ENCODE measurements around the gene IL18BP. TPM values are rescaled to one million over a fixed set of nuclear protein-coding genes. Genes with fewer than 3 reads are reported as not detected.

IL18BP gene
- total and polyA plus RNA-seq, 12 donors: 2.0 to 101 (median 4.3) TPM

DNA sequence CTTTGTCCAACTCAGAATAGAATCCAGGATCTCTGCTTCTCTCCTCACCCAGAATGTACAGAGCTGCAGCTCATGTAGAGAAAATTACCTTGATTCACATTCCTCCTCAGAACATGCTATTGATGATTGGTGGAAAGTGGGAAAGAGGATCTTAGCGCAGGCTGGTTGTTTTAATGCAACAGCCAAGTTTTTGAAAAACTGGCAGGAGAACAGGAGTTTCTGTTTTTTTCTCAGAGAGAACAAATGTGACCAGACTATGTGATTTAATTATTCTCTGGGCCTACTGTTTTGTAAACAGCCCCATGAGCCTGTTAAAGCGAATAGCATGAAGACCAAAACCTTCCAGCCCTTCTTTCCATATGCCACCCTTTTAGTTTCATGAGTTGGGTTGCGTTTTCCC, 19.1 kb upstream of the IL18BP start:
- WGBS, 2 donors: 89% methylated on average over 3 of the region's 3 CpGs
- TF ChIP-seq, protein P1, sequence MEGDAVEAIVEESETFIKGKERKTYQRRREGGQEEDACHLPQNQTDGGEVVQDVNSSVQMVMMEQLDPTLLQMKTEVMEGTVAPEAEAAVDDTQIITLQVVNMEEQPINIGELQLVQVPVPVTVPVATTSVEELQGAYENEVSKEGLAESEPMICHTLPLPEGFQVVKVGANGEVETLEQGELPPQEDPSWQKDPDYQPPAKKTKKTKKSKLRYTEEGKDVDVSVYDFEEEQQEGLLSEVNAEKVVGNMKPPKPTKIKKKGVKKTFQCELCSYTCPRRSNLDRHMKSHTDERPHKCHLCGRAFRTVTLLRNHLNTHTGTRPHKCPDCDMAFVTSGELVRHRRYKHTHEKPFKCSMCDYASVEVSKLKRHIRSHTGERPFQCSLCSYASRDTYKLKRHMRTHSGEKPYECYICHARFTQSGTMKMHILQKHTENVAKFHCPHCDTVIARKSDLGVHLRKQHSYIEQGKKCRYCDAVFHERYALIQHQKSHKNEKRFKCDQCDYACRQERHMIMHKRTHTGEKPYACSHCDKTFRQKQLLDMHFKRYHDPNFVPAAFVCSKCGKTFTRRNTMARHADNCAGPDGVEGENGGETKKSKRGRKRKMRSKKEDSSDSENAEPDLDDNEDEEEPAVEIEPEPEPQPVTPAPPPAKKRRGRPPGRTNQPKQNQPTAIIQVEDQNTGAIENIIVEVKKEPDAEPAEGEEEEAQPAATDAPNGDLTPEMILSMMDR (IDR thresholded peaks at IDR 0.05): no peak
- Histone ChIP-seq H3K27ac (no peak overlapping the region), H3K4me1 (peaks cover 0 to 6% (median 0%) of the 10 kb centered on the region in 9 donors), H3K9me3 (no peaks in the 10 kb centered on the region), H3K4me3 (no peak overlapping the region), H3K36me3 (peaks cover 0 to 64% (median 10%) of the 10 kb centered on the region in 9 donors), H3K27me3 (no peaks in the 10 kb centered on the region)
- ATAC-seq: no peak
- intact Hi-C loops (cut with DNase I): loop anchor here in 6 of 10 donors (2.0 to 10.0 kb wide), 7 partner anchors 43 to 455 kb away; partner anchors contain the start of gene CLPB (in 3 of the 6)
- no peak for DNase-seq

DNA sequence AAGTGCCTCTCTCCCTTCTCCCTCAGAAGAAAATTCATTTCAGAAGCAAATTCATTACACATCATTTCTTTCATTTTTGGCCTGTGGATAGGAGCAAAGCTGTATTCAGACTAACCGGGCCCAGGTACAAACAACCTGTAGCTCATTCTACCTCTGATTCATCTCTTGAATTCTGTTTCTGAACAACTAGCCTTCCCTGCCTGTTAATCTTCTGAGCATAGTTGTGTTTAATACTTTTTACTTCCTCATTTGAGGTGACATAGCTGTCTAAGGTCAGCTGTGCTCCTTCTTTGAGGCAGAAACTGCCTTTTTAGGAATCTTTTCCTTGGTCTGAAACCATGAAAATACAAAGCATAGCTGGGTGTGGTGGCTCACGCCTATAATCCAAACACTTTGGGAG, 12.6 kb upstream of the IL18BP start:
- Histone ChIP-seq H3K9me3 (no peaks in the 10 kb centered on the region), H3K27me3 (no peaks in the 10 kb centered on the region), H3K36me3 (peaks cover 0 to 69% (median 14%) of the 10 kb centered on the region in 9 donors), H3K27ac (no peak overlapping the region), H3K4me1 (peaks cover 0 to 23% (median 3%) of the 10 kb centered on the region in 9 donors), H3K4me3 (no peak overlapping the region)
- DNase-seq: no peak
- 90 to 94% methylated on average over 2 of the region's 2 CpGs for WGBS, 2 donors
- intact Hi-C loops (cut with DNase I): loop anchor here in 1 of 10 donors (10.0 kb wide), 1 partner anchor 439 kb away; no protein-coding TSS in a partner anchor
- TF ChIP-seq, protein P1 (IDR thresholded peaks at IDR 0.05): no peak
- no peak for ATAC-seq

DNA sequence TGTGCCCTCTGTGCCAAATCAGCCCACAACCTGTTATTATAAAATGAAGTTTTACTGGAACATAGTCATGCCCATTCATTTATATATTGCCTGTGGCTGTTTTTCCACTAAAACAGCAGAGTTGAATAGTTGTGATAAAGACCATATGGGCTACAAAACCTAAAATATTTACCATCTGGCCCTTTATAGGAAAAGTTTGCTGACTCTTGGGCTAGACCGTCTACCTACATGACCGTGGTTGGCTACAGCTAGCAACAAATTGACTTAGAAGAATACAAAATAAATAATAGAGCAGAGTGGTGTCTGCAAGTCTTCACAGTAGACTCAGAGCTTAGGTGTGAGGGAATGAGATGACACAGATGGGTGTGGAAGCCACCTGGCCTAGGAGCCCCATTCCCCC, 11.2 kb upstream of the IL18BP start:
- Histone ChIP-seq H3K4me3 (no peak overlapping the region), H3K27me3 (no peaks in the 10 kb centered on the region), H3K27ac (no peak overlapping the region), H3K36me3 (peaks cover 0 to 75% (median 14%) of the 10 kb centered on the region in 9 donors), H3K9me3 (no peaks in the 10 kb centered on the region), H3K4me1 (peaks cover 0 to 36% (median 3%) of the 10 kb centered on the region in 9 donors)
- no peak for ATAC-seq
- WGBS, 2 donors: 42 to 47% methylated on average over 2 of the region's 2 CpGs
- no peak for DNase-seq
- intact Hi-C loops (cut with DNase I): loop anchor here in 1 of 10 donors (10.0 kb wide), 1 partner anchor 437 kb away; no protein-coding TSS in a partner anchor
- TF ChIP-seq, protein P1 (IDR thresholded peaks at IDR 0.05): no peak

DNA sequence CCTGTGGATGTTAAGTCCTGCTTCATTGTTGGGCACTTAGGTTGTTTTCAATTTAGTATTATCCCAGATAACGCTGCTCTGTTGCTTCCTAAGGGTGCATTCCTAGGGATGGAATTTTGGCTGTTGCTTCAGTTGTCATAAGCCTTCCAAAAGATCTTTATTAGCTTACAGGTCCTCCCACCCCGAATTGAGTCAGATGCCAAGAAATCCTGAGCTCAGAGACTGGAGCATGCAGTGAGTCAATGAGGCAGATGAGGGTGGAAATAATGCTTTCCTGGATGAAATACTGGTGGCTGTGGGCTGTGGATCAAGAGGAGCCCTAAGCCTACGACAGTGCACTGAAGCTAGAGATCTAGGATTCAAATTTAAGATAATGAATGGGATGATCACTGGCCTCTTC, 10.7 kb upstream of the IL18BP start:
- Histone ChIP-seq H3K36me3 (peaks cover 0 to 70% (median 14%) of the 10 kb centered on the region in 9 donors), H3K4me3 (no peak overlapping the region), H3K27me3 (no peaks in the 10 kb centered on the region), H3K9me3 (no peaks in the 10 kb centered on the region), H3K27ac (no peak overlapping the region), H3K4me1 (peaks cover 0 to 40% (median 3%) of the 10 kb centered on the region in 9 donors)
- TF ChIP-seq, protein P1 (IDR thresholded peaks at IDR 0.05): no peak
- 34 to 52% methylated on average over 3 of the region's 3 CpGs for WGBS, 2 donors
- no peak for DNase-seq
- intact Hi-C loops (cut with DNase I): loop anchor here in 1 of 10 donors (10.0 kb wide), 1 partner anchor 437 kb away; no protein-coding TSS in a partner anchor
- peak in 3 of 8 donors; percentile 24 to 45 (median 29) for ATAC-seq
